Measurements from ENCODE around the gene TSPAN31. TPM values are rescaled to one million over a fixed set of nuclear protein-coding genes. Genes with fewer than 3 reads are reported as not detected.

TSPAN31 gene
- total RNA-seq, 2 donors from 2014 or later, result 21.7 to 27.8 TPM

GRCh38 chr12:57782243-57782607 is 37.4 kb downstream of the TSPAN31 start:
- Mint-ChIP-seq H3K36me3 (ENCODE audit: low read depth) (peaks cover 18% of the 10 kb centered on the region), H3K27me3 (ENCODE audit: insufficient read depth) (no peaks in the 10 kb centered on the region), H3K4me3 (peak overlapping the region; percentile 100), H3K27ac (no peak overlapping the region), H3K9me3 (no peaks in the 10 kb centered on the region), H3K4me1 (peaks cover 4% of the 10 kb centered on the region)
- H3K9ac ChIP-seq (ENCODE audit: extremely low read depth, low read length, poor library complexity, severe bottlenecking), result no peak overlapping the region
- peaks cover 27% of the 10 kb centered on the region for H3K36me3 ChIP-seq (ENCODE audit: control insufficient read depth, insufficient read depth, low read length)
- no peak overlapping the region for H3K27ac ChIP-seq (ENCODE audit: low read depth, low read length)
- peak overlapping the region; percentile 97 for H3K4me3 ChIP-seq (ENCODE audit: low read length)
- TF ChIP-seq CTCF (conservative IDR thresholded peaks at IDR 0.05), result no peak
- no peaks in the 10 kb centered on the region for H3K27me3 ChIP-seq (ENCODE audit: control insufficient read depth, insufficient read depth, low read length, poor library complexity, severe bottlenecking)
- no peaks in the 10 kb centered on the region for H3K9me3 ChIP-seq (ENCODE audit: control insufficient read depth, low read length)
- no peak for DNase-seq
- H3K4me1 ChIP-seq (ENCODE audit: control insufficient read depth, insufficient read depth, low read length), result no peaks in the 10 kb centered on the region
- 15% methylated on average over 3 of the region's 4 CpGs; no CpG with 5 or more reads in 1 of the 2 experiments for WGBS, 2 experiments (ENCODE audit: insufficient coverage in 1 of 2, insufficient read length in 1 of 2)

GRCh38 chr12:57782608-57783465 is 38.0 kb downstream of the TSPAN31 start, which contains the start of gene TSFM:
Gene TSFM (plus strand): TSS chr12:57782787. CDS start chr12:57782802, 15 bp downstream.
- H3K27me3 Mint-ChIP-seq (ENCODE audit: insufficient read depth), result no peaks in the 10 kb centered on the region
- H3K4me1 Mint-ChIP-seq, result peaks cover 4% of the 10 kb centered on the region
- H3K36me3 ChIP-seq (ENCODE audit: control insufficient read depth, insufficient read depth, low read length), result peaks cover 32% of the 10 kb centered on the region
- peak within 1 kb of the TSS; percentile 76 for H3K9ac ChIP-seq (ENCODE audit: extremely low read depth, low read length, poor library complexity, severe bottlenecking)
- peak within 1 kb of the TSS; percentile 51 for H3K27ac ChIP-seq (ENCODE audit: low read depth, low read length)
- TF ChIP-seq CTCF (conservative IDR thresholded peaks at IDR 0.05), result peak; percentile 97
- H3K36me3 Mint-ChIP-seq (ENCODE audit: low read depth), result peaks cover 22% of the 10 kb centered on the region
- DNase-seq, result peak; percentile 99
- no peaks in the 10 kb centered on the region for H3K9me3 Mint-ChIP-seq
- 2 to 3% methylated on average over 42 to 45 of the region's 45 CpGs for WGBS, 2 experiments (ENCODE audit: insufficient coverage in 1 of 2, insufficient read length in 1 of 2)
- peak within 1 kb of the TSS; percentile 94 for H3K27ac Mint-ChIP-seq
- H3K27me3 ChIP-seq (ENCODE audit: control insufficient read depth, insufficient read depth, low read length, poor library complexity, severe bottlenecking), result no peaks in the 10 kb centered on the region
- H3K4me1 ChIP-seq (ENCODE audit: control insufficient read depth, insufficient read depth, low read length), result no peaks in the 10 kb centered on the region
- no peaks in the 10 kb centered on the region for H3K9me3 ChIP-seq (ENCODE audit: control insufficient read depth, low read length)
- peak within 1 kb of the TSS; percentile 97 for H3K4me3 ChIP-seq (ENCODE audit: low read length)
- peak within 1 kb of the TSS; percentile 100 for H3K4me3 Mint-ChIP-seq

GRCh38 chr12:57783466-57783801 is 38.6 kb downstream of the TSPAN31 start:
- H3K27me3 ChIP-seq (ENCODE audit: control insufficient read depth, insufficient read depth, low read length, poor library complexity, severe bottlenecking), result no peaks in the 10 kb centered on the region
- peak overlapping the region; percentile 100 for H3K4me3 Mint-ChIP-seq
- no peaks in the 10 kb centered on the region for H3K9me3 Mint-ChIP-seq
- no peak for TF ChIP-seq CTCF (conservative IDR thresholded peaks at IDR 0.05)
- H3K9me3 ChIP-seq (ENCODE audit: control insufficient read depth, low read length), result no peaks in the 10 kb centered on the region
- H3K36me3 ChIP-seq (ENCODE audit: control insufficient read depth, insufficient read depth, low read length), result peaks cover 38% of the 10 kb centered on the region
- no peaks in the 10 kb centered on the region for H3K27me3 Mint-ChIP-seq (ENCODE audit: insufficient read depth)
- H3K4me3 ChIP-seq (ENCODE audit: low read length), result peak overlapping the region; percentile 97
- H3K27ac Mint-ChIP-seq, result peak overlapping the region; percentile 94
- no peak overlapping the region for H3K27ac ChIP-seq (ENCODE audit: low read depth, low read length)
- peak overlapping the region; percentile 76 for H3K9ac ChIP-seq (ENCODE audit: extremely low read depth, low read length, poor library complexity, severe bottlenecking)
- WGBS, 2 experiments (ENCODE audit: insufficient coverage in 1 of 2, insufficient read length in 1 of 2), result 87 to 96% methylated on average over 7 to 10 of the region's 12 CpGs
- H3K4me1 ChIP-seq (ENCODE audit: control insufficient read depth, insufficient read depth, low read length), result no peaks in the 10 kb centered on the region
- peaks cover 4% of the 10 kb centered on the region for H3K4me1 Mint-ChIP-seq
- DNase-seq, result no peak
- peaks cover 27% of the 10 kb centered on the region for H3K36me3 Mint-ChIP-seq (ENCODE audit: low read depth)

Measured in endodermal cell (in vitro differentiated cells).